ENCODE measurements around the gene MLN.
"Not testable (repeated sequence)": the region's sequence is repeated elsewhere in the genome, so short reads cannot be mapped to it uniquely, and the experiment has no call there.

MLN gene

DNA sequence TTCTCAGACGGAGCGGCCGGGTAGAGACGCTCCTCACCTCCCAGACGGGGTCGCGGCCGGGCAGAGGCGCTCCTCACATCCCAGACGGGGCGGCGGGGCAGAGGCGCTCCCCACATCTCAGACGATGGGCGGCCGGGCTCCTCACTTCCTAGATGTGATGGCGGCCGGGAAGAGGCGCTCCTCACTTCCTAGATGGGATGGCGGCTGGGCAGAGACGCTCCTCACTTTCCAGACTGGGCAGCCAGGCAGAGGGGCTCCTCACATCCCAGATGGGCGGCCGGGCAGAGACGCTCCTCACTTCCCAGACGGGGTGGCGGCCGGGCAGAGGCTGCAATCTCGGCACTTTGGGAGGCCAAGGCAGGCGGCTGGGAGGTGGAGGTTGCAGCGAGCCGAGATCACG, 29.0 kb upstream of the MLN start:
- H3K27me3 ChIP-seq (ENCODE audit: control insufficient read depth in 1 of 2, insufficient read depth in 2 of 2, low read length in 2 of 2); H3K4me3 ChIP-seq (ENCODE audit: low read depth in 1 of 2, low read length in 2 of 2); H3K36me3 ChIP-seq (ENCODE audit: insufficient read depth, low read length); H3K27ac ChIP-seq (ENCODE audit: low read depth, low read length); H3K9me3 ChIP-seq (ENCODE audit: low read length); H3K9ac ChIP-seq (ENCODE audit: low read length): not testable (repeated sequence)
- peaks cover 12% of the 10 kb centered on the region for H3K4me1 ChIP-seq (ENCODE audit: insufficient read depth, low read length)

DNA sequence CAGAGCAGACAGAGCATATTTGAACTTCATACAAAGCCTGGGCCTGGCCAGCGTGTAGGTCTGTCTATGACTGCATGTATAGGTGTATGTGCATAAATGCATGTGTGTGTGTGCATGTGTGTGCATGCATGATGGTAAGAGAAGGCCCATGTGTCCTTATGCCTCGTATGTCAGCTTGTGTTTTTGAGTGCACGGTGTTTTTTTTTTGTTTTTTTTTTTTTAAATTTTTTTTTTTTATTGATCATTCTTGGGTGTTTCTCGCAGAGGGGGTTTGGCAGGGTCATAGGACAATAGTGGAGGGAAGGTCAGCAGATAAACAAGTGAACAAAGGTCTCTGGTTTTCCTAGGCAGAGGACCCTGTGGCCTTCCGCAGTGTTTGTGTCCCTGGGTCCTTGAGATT, 27.9 kb upstream of the MLN start:
- not testable (repeated sequence) for H3K4me3 ChIP-seq (ENCODE audit: low read depth in 1 of 2, low read length in 2 of 2); H3K9me3 ChIP-seq (ENCODE audit: low read length); H3K27ac ChIP-seq (ENCODE audit: low read depth, low read length); H3K27me3 ChIP-seq (ENCODE audit: control insufficient read depth in 1 of 2, insufficient read depth in 2 of 2, low read length in 2 of 2); H3K36me3 ChIP-seq (ENCODE audit: insufficient read depth, low read length); H3K9ac ChIP-seq (ENCODE audit: low read length)
- H3K4me1 ChIP-seq (ENCODE audit: insufficient read depth, low read length) = peaks cover 19% of the 10 kb centered on the region

- no peaks in the 10 kb centered on the region for H3K9me3 ChIP-seq (ENCODE audit: low read length)
- H3K4me3 ChIP-seq (ENCODE audit: low read depth in 1 of 2, low read length in 2 of 2) = no peak overlapping the region
- H3K27ac ChIP-seq (ENCODE audit: low read depth, low read length) = no peak overlapping the region
- no peak overlapping the region for H3K9ac ChIP-seq (ENCODE audit: low read length)
- peaks cover 19% of the 10 kb centered on the region for H3K4me1 ChIP-seq (ENCODE audit: insufficient read depth, low read length)
- no peaks in the 10 kb centered on the region for H3K36me3 ChIP-seq (ENCODE audit: insufficient read depth, low read length)
- H3K27me3 ChIP-seq (ENCODE audit: control insufficient read depth in 1 of 2, insufficient read depth in 2 of 2, low read length in 2 of 2) = no peaks in the 10 kb centered on the region
Measured at GRCh38 chr6:33830635-33831240, 26.9 kb upstream of the MLN start.

- Histone ChIP-seq H3K36me3 (ENCODE audit: insufficient read depth, low read length) (no peaks in the 10 kb centered on the region), H3K27ac (ENCODE audit: low read depth, low read length) (peak overlapping the region; percentile 25), H3K9me3 (ENCODE audit: low read length) (no peaks in the 10 kb centered on the region), H3K9ac (ENCODE audit: low read length) (no peak overlapping the region), H3K4me1 (ENCODE audit: insufficient read depth, low read length) (peaks cover 19% of the 10 kb centered on the region), H3K4me3 (ENCODE audit: low read depth in 1 of 2, low read length in 2 of 2) (no peak overlapping the region), H3K27me3 (ENCODE audit: control insufficient read depth in 1 of 2, insufficient read depth in 2 of 2, low read length in 2 of 2) (no peaks in the 10 kb centered on the region)
Measured at GRCh38 chr6:33828764-33829731, 25.2 kb upstream of the MLN start.

DNA sequence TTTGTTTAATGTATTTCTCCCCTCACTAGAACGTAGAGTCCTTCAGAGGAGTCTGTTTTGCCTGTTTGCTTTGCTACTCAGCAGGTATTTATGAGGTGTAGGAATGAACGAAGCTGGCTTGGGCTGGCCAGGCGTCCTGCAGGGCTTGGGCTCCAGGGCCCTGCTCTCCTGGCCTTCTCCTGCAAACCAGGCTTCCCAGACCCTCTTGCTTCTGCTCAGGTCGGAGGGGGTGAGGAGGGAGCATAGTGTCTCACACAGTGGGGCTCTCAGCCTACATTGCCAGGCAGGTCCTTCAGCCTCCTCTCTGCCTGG, 24.6 kb upstream of the MLN start:
- Histone ChIP-seq H3K4me1 (ENCODE audit: insufficient read depth, low read length) (peaks cover 19% of the 10 kb centered on the region), H3K4me3 (ENCODE audit: low read depth in 1 of 2, low read length in 2 of 2) (no peak overlapping the region), H3K9ac (ENCODE audit: low read length) (no peak overlapping the region), H3K36me3 (ENCODE audit: insufficient read depth, low read length) (no peaks in the 10 kb centered on the region), H3K9me3 (ENCODE audit: low read length) (no peaks in the 10 kb centered on the region), H3K27ac (ENCODE audit: low read depth, low read length) (no peak overlapping the region), H3K27me3 (ENCODE audit: control insufficient read depth in 1 of 2, insufficient read depth in 2 of 2, low read length in 2 of 2) (no peaks in the 10 kb centered on the region)

DNA sequence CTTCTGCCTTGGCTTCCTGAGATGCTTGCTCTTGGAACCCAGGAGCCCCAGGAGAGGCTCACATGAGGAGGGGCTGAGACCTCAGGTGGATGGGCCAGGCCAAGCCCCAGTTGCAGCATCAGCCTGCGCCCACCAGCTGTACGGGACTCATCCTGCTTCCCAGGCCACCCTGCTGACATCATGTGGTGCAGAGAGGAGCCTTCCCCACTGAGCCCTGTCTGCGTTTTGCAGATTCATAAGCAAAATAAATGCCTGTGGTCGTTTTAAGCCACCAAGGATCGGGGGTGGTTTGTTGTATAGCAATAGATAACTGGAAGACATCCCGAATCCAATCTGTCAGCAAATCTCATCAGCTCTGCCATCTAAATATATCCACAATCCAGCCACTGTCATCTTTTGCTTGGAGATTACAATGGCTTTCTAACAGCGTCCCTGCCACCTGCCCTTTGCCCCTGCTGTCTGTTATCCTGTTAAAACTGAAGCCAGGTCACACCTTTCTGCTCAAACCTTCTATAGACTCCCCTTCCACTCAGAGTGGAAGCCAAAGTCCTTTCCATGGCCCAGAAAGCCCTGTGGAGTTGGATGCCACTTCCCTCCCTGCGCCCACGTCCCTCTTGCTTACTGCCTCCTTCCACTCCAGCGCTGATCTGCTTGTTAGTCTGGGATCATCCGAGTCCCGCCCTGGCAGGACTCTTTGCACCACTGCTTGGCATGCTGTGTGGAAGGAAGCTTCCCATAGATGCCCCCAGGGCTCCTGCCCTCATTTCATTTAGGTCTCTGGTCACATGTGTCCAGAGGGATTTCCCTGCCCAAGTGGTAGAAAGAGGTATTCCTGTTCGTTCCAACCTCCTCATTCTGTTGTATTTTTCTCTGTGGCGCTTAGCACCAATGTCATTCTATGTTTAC, 24.0 kb upstream of the MLN start:
- H3K9ac ChIP-seq (ENCODE audit: low read length) = no peak overlapping the region
- H3K4me3 ChIP-seq (ENCODE audit: low read depth in 1 of 2, low read length in 2 of 2) = no peak overlapping the region

GRCh38 chr6:33826537-33826936, 22.7 kb upstream of the MLN start:
- no peak overlapping the region for H3K27ac ChIP-seq (ENCODE audit: low read depth, low read length)
- no peaks in the 10 kb centered on the region for H3K9me3 ChIP-seq (ENCODE audit: low read length)
- H3K4me1 ChIP-seq (ENCODE audit: insufficient read depth, low read length) = peaks cover 19% of the 10 kb centered on the region
- H3K27me3 ChIP-seq (ENCODE audit: control insufficient read depth in 1 of 2, insufficient read depth in 2 of 2, low read length in 2 of 2) = no peaks in the 10 kb centered on the region
- H3K4me3 ChIP-seq (ENCODE audit: low read depth in 1 of 2, low read length in 2 of 2) = no peak overlapping the region
- H3K9ac ChIP-seq (ENCODE audit: low read length) = no peak overlapping the region
- no peaks in the 10 kb centered on the region for H3K36me3 ChIP-seq (ENCODE audit: insufficient read depth, low read length)

More for the DNA sequence above, 24.0 kb upstream of the MLN start:
- Histone ChIP-seq H3K27ac (ENCODE audit: low read depth, low read length) (no peak overlapping the region), H3K9me3 (ENCODE audit: low read length) (no peaks in the 10 kb centered on the region), H3K27me3 (ENCODE audit: control insufficient read depth in 1 of 2, insufficient read depth in 2 of 2, low read length in 2 of 2) (no peaks in the 10 kb centered on the region), H3K4me1 (ENCODE audit: insufficient read depth, low read length) (peaks cover 19% of the 10 kb centered on the region), H3K36me3 (ENCODE audit: insufficient read depth, low read length) (no peaks in the 10 kb centered on the region)

DNA sequence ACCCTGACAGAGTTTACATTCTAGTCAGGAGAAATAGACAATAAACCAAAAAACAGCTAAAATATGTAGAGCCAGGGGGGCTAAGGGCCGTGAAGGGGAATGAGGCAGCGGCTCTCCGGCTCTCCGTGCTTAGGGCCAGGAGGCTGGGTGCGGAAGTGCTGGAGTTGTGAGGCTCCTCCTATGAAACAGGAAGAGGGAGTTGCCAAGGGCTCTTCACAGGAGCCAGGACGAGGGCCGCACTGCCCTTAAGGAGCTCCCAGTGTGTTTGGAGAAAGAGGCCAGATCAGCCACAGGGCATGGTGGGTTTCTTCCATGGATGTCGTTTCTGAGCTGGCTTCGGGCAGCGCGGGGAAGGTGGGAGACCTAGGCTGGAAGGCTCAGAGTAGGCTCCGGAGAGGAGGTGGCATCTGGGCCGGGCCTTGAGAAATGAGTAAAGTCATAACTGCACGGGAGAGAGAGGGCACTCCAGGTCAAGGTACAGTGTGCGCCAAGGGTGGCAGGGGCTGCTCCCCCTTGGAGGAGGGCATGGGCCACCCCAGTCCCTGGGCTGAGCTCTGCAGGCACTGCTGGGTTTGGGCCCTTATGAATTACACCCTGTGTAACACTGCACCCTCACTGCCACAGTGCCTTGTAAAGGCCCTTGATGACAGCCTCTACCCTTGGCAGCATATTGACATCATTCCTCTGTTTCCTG, 20.8 kb upstream of the MLN start:
- no peaks in the 10 kb centered on the region for H3K27me3 ChIP-seq (ENCODE audit: control insufficient read depth in 1 of 2, insufficient read depth in 2 of 2, low read length in 2 of 2)
- H3K27ac ChIP-seq (ENCODE audit: low read depth, low read length) = no peak overlapping the region
- H3K4me1 ChIP-seq (ENCODE audit: insufficient read depth, low read length) = peaks cover 19% of the 10 kb centered on the region
- H3K9me3 ChIP-seq (ENCODE audit: low read length) = no peaks in the 10 kb centered on the region
- no peak overlapping the region for H3K9ac ChIP-seq (ENCODE audit: low read length)
- no peaks in the 10 kb centered on the region for H3K36me3 ChIP-seq (ENCODE audit: insufficient read depth, low read length)
- H3K4me3 ChIP-seq (ENCODE audit: low read depth in 1 of 2, low read length in 2 of 2) = no peak overlapping the region

DNA sequence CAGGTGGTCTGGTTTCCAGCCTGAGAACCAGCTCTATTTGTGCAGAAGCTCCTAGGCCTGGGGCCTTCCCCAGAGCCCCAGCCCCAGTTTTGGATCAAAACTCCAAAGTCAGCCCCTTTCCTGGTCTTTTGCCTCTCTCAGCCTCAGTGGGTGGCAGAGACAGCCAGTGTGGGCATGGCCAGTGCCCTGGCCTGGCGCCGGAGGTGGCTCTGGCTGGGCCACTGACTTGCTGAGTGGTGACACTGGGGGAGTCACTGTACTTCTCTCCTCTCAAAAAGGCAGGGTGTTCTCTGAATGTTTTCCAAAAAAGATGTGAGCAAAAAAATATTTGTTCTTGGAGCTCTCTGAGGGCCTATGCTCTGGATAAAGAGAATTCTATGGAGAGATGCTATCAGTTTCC, 20.0 kb upstream of the MLN start:
- H3K27ac ChIP-seq (ENCODE audit: low read depth, low read length) = no peak overlapping the region
- no peaks in the 10 kb centered on the region for H3K36me3 ChIP-seq (ENCODE audit: insufficient read depth, low read length)
- no peaks in the 10 kb centered on the region for H3K27me3 ChIP-seq (ENCODE audit: control insufficient read depth in 1 of 2, insufficient read depth in 2 of 2, low read length in 2 of 2)
- H3K4me3 ChIP-seq (ENCODE audit: low read depth in 1 of 2, low read length in 2 of 2) = no peak overlapping the region
- no peaks in the 10 kb centered on the region for H3K9me3 ChIP-seq (ENCODE audit: low read length)
- H3K4me1 ChIP-seq (ENCODE audit: insufficient read depth, low read length) = peaks cover 17% of the 10 kb centered on the region
- H3K9ac ChIP-seq (ENCODE audit: low read length) = no peak overlapping the region

DNA sequence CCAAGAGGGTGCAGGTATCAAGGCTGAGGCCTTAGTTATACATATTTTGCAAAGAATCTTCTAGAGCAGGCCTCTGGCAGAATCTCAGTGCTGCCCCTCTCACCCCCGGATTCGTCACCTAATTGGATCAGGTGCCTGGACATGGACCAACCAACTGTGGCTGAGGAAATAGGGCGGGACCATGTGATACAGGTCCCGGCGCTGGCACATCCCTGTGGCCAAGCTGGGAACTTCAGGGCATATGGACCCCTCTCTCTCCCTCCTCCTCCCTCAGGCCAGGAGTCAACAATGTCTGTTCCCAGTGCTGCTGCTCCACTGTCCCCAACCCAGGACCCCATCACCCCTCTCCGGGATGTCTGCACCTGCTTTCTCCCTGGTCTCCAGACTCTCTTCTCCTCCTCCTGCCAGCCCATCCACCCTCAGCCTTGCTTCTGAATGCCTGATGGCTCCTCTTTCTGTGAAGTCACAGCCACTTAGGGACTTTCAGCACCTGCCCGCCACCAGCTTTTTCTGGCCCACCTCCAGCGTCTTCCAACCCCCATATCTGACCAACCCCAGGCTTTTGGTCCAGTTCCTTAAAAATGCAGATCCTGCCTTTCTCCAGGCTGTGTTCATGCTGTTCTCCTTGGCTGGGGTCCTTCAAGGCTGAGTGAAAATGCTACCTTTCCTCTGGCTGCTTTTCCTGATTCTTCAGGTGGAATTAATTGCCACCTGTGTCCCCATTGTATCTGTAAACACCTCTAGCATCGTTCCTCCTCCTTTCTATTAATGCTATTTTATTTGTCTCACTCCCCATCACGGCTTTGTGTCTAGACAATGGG, 19.0 kb upstream of the MLN start:
- peaks cover 7% of the 10 kb centered on the region for H3K4me1 ChIP-seq (ENCODE audit: insufficient read depth, low read length)
- no peak overlapping the region for H3K27ac ChIP-seq (ENCODE audit: low read depth, low read length)
- H3K27me3 ChIP-seq (ENCODE audit: control insufficient read depth in 1 of 2, insufficient read depth in 2 of 2, low read length in 2 of 2) = no peaks in the 10 kb centered on the region
- H3K9me3 ChIP-seq (ENCODE audit: low read length) = no peaks in the 10 kb centered on the region
- H3K36me3 ChIP-seq (ENCODE audit: insufficient read depth, low read length) = no peaks in the 10 kb centered on the region
- H3K9ac ChIP-seq (ENCODE audit: low read length) = no peak overlapping the region
- H3K4me3 ChIP-seq (ENCODE audit: low read depth in 1 of 2, low read length in 2 of 2) = no peak overlapping the region

Measured in muscle layer of colon (tissue), 2 donors.